ENCODE measurements around the gene CCDC171.
A peak's percentile ranks its signal among the peaks of the same experiment; 100 is the strongest.

CCDC171 gene

GRCh38 chr9:15851766-15852165 lies 298.9 kb downstream of the CCDC171 start:
- Histone ChIP-seq H3K9ac (ENCODE audit: insufficient read length) (no peak overlapping the region), H3K36me3 (ENCODE audit: insufficient read depth, low read length) (no peaks in the 10 kb centered on the region), H3K9me3 (ENCODE audit: low read depth, low read length) (no peaks in the 10 kb centered on the region), H3K27ac (no peak overlapping the region), H3K4me3 (no peak overlapping the region)
- DNase-seq (ENCODE audit: low read depth, low spot score): no peak
- TF ChIP-seq EZH2 (IDR thresholded peaks at IDR 0.05) (no peak), FOXP2 (optimal IDR thresholded peaks at IDR 0.05; ENCODE audit: control extremely low read depth, extremely low read length, insufficient read depth) (no peak), POLR2AphosphoS5 (IDR thresholded peaks at IDR 0.05; ENCODE audit: borderline replicate concordance, low read depth, low read length) (no peak)

- Histone ChIP-seq H3K27ac (no peak overlapping the region), H3K9me3 (ENCODE audit: low read depth, low read length) (no peaks in the 10 kb centered on the region; the same call in 1 of the 2 replicates), H3K4me3 (no peak overlapping the region), H3K36me3 (ENCODE audit: insufficient read depth, low read length) (peaks cover 7% of the 10 kb centered on the region; the same call in 1 of the 2 replicates), H3K9ac (ENCODE audit: insufficient read length) (no peak overlapping the region)
- TF ChIP-seq POLR2AphosphoS5 (IDR thresholded peaks at IDR 0.05; ENCODE audit: borderline replicate concordance, low read depth, low read length) (no peak), EZH2 (IDR thresholded peaks at IDR 0.05) (no peak), FOXP2 (optimal IDR thresholded peaks at IDR 0.05; ENCODE audit: control extremely low read depth, extremely low read length, insufficient read depth) (no peak)
- no peak for DNase-seq (ENCODE audit: low read depth, low spot score)
Observed at GRCh38 chr9:15856591-15856990, 303.7 kb downstream of the CCDC171 start.

DNA sequence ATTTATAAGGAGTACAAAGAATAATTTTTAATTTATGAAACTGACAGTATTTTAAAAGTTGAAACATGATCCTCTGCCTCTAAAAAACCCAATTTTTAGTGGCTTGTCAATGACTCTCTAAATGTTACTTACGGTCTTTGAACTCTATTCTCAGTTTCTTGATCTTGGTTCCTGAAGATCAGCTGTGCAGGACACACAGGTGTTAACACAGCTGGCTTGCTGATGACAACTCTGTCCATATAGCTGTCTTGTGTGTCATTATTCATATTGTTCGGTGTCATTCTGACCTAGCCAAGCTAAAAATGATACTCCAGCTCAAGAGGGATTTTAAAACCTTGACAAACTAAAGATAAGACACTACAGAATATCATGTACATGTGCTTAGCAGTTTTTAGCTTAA lies 314.5 kb downstream of the CCDC171 start:
- Histone ChIP-seq H3K4me3 (no peak overlapping the region), H3K36me3 (ENCODE audit: insufficient read depth, low read length) (0 out of 2 replicates have a peak, but pooled peaks cover 3% of the 10 kb centered on the region), H3K9me3 (ENCODE audit: low read depth, low read length) (peaks cover 10% of the 10 kb centered on the region; the same call in 1 of the 2 replicates), H3K9ac (ENCODE audit: insufficient read length) (no peak overlapping the region), H3K27ac (no peak overlapping the region)
- TF ChIP-seq FOXP2 (optimal IDR thresholded peaks at IDR 0.05; ENCODE audit: control extremely low read depth, extremely low read length, insufficient read depth) (no peak), EZH2 (IDR thresholded peaks at IDR 0.05) (no peak), POLR2AphosphoS5 (IDR thresholded peaks at IDR 0.05; ENCODE audit: borderline replicate concordance, low read depth, low read length) (no peak)
- DNase-seq (ENCODE audit: low read depth, low spot score): no peak

DNA sequence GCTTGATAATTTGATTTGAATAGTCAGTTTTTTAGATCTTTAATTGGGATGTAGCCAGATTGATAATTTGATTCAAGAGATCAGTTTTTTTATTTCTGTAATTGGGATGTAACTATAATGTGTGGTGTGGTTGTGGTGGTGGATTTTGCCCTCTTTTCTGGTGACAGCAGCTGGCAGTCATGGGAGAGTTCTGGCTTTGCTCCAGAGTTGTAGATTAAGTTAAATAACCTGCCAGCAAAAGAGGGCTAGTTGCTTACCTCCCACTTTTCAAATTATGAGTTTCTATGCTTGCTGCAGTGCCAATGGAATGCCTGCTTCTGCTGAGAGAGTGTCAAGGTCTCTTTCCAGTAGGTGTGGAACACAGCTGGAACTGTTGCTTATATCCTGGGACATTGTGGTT lies 315.1 kb downstream of the CCDC171 start:
- DNase-seq (ENCODE audit: low read depth, low spot score): no peak
- H3K36me3 ChIP-seq (ENCODE audit: insufficient read depth, low read length): 0 out of 2 replicates have a peak, but pooled peaks cover 3% of the 10 kb centered on the region
- TF ChIP-seq FOXP2 (optimal IDR thresholded peaks at IDR 0.05; ENCODE audit: control extremely low read depth, extremely low read length, insufficient read depth) (no peak), POLR2AphosphoS5 (IDR thresholded peaks at IDR 0.05; ENCODE audit: borderline replicate concordance, low read depth, low read length) (no peak), EZH2 (IDR thresholded peaks at IDR 0.05) (no peak)
- peaks cover 6% of the 10 kb centered on the region; the same call in 1 of the 2 replicates for H3K9me3 ChIP-seq (ENCODE audit: low read depth, low read length)
- H3K27ac ChIP-seq: no peak overlapping the region
- no peak overlapping the region for H3K9ac ChIP-seq (ENCODE audit: insufficient read length)
- H3K4me3 ChIP-seq: no peak overlapping the region

- peaks cover 6% of the 10 kb centered on the region; the same call in 1 of the 2 replicates for H3K36me3 ChIP-seq (ENCODE audit: insufficient read depth, low read length)
- peak overlapping the region; percentile 66 for H3K9ac ChIP-seq (ENCODE audit: insufficient read length)
- H3K27ac ChIP-seq: peak overlapping the region; percentile 67
- no peak for TF ChIP-seq POLR2AphosphoS5 (IDR thresholded peaks at IDR 0.05; ENCODE audit: borderline replicate concordance, low read depth, low read length)
- no peak for TF ChIP-seq FOXP2 (optimal IDR thresholded peaks at IDR 0.05; ENCODE audit: control extremely low read depth, extremely low read length, insufficient read depth)
- TF ChIP-seq EZH2 (IDR thresholded peaks at IDR 0.05): no peak
- H3K4me3 ChIP-seq: peak overlapping the region; percentile 67
- DNase-seq (ENCODE audit: low read depth, low spot score): no peak
- peaks cover 3% of the 10 kb centered on the region; the same call in 1 of the 2 replicates for H3K9me3 ChIP-seq (ENCODE audit: low read depth, low read length)
Observed at GRCh38 chr9:15873573-15874177, 320.8 kb downstream of the CCDC171 start.

DNA sequence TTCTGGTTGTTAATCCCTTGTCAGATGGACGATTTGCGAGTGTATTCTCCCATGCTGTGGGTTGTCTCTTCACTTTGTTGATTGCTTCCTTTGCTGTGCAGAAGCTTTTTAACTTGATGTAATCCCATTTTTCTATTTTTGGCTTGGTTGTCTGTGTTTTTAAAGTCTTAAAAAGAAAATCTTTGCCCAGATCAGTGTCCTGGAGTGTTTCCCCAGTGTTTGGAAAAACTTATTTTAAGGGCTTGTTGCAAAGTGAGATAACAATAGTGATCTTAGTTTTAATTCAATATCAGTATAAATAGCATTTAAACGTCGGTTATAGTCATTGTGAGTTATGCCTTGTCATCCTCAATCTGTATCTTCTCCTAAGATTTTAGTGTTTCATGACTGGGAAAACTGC lies 329.5 kb downstream of the CCDC171 start:
- H3K27ac ChIP-seq: peak overlapping the region; percentile 99
- H3K9ac ChIP-seq (ENCODE audit: insufficient read length): peak overlapping the region; percentile 83
- H3K9me3 ChIP-seq (ENCODE audit: low read depth, low read length): peaks cover 20% of the 10 kb centered on the region; the same call in 1 of the 2 replicates
- peak; percentile 90 for DNase-seq (ENCODE audit: low read depth, low spot score)
- H3K36me3 ChIP-seq (ENCODE audit: insufficient read depth, low read length): peaks cover 44% of the 10 kb centered on the region
- TF ChIP-seq POLR2AphosphoS5 (IDR thresholded peaks at IDR 0.05; ENCODE audit: borderline replicate concordance, low read depth, low read length) (peak; percentile 44; the same call in 1 of the 2 replicates), FOXP2 (optimal IDR thresholded peaks at IDR 0.05; ENCODE audit: control extremely low read depth, extremely low read length, insufficient read depth) (no peak)
- peak overlapping the region; percentile 97 for H3K4me3 ChIP-seq

DNA sequence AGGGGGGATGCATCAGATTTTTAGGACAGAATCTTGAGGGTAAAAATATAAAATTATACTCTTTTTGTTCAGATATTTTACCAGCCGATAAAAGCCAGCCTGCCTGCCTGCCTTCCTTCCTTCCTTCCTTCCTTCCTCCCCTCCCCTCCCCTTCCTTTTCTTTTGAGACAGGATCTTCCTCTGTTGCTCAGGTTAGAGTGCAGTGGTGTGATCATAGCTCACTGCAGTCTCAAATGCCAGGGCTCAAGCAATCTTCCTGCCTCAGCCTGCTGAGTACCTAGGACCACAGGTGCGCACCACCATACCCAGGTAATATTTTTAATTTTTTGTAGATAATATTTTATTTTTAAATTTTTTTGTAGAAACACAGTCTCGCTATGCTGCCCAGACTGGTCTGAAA lies 330.0 kb downstream of the CCDC171 start:
- Histone ChIP-seq H3K9me3 (ENCODE audit: low read depth, low read length) (peaks cover 23% of the 10 kb centered on the region; the same call in 1 of the 2 replicates), H3K9ac (ENCODE audit: insufficient read length) (peak overlapping the region; percentile 96), H3K36me3 (ENCODE audit: insufficient read depth, low read length) (peaks cover 50% of the 10 kb centered on the region), H3K27ac (peak overlapping the region; percentile 99), H3K4me3 (peak overlapping the region; percentile 97)
- DNase-seq (ENCODE audit: low read depth, low spot score): no peak
- peak; percentile 60 for TF ChIP-seq POLR2AphosphoS5 (IDR thresholded peaks at IDR 0.05; ENCODE audit: borderline replicate concordance, low read depth, low read length)
- TF ChIP-seq EZH2 (IDR thresholded peaks at IDR 0.05): no peak
- TF ChIP-seq FOXP2 (optimal IDR thresholded peaks at IDR 0.05; ENCODE audit: control extremely low read depth, extremely low read length, insufficient read depth): no peak

GRCh38 chr9:15885464-15885863 lies 332.6 kb downstream of the CCDC171 start:
- peaks cover 68% of the 10 kb centered on the region for H3K36me3 ChIP-seq (ENCODE audit: insufficient read depth, low read length)
- no peak for TF ChIP-seq POLR2AphosphoS5 (IDR thresholded peaks at IDR 0.05; ENCODE audit: borderline replicate concordance, low read depth, low read length)
- H3K27ac ChIP-seq: peak overlapping the region; percentile 99
- H3K9ac ChIP-seq (ENCODE audit: insufficient read length): peak overlapping the region; percentile 96
- peak overlapping the region; percentile 97 for H3K4me3 ChIP-seq
- H3K9me3 ChIP-seq (ENCODE audit: low read depth, low read length): peaks cover 40% of the 10 kb centered on the region
- no peak for DNase-seq (ENCODE audit: low read depth, low spot score)

Data from SK-N-MC (cell line).